GM18519 (cell line): Measurements from ENCODE around the gene VWA8.
"Not testable (repeated sequence)": the region's sequence is repeated elsewhere in the genome, so short reads cannot be mapped to it uniquely, and the experiment has no call there.

ENCODE experiments used
- ATAC-seq: cut with Tn5 transposase; IDR thresholded peaks from one replicate; pipeline ENCODE4 v1.9.1; 2021; ENCODE audit warnings: mild to moderate bottlenecking, moderate library complexity; ENCODE audit not compliant: unreplicated experiment, low FRiP score

Gene VWA8

DNA sequence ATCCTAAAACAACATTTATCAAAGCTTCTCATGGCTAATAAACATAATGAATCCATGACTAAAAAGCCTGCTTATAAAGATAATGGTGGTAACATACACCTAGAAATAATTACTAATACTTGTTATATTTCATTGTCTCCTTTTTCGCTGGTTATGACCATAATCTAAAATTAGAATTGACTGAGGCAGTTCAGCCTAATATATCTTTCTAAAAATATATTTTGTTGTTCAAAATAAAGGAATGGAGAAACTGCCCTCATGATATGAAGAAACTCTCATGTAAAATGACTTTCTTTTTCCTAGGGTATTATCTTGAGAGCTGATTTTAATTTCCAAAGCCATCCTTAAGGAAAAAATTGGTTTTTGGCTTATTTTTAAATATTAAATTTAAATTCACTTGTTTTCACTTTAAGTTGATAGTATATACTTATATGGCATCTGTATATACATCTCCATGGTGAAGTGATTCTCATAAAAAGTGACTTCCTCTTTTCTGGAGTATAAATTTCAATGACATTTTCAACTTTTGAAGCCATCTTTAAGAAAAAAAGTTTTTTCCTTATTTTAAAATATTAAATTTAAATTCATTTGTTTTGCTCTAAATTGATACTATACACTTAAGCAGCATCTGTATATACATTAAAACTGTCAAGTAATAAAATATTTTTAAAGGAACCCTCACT, 204.6 kb downstream of the VWA8 start:
- ATAC-seq, result no peak

DNA sequence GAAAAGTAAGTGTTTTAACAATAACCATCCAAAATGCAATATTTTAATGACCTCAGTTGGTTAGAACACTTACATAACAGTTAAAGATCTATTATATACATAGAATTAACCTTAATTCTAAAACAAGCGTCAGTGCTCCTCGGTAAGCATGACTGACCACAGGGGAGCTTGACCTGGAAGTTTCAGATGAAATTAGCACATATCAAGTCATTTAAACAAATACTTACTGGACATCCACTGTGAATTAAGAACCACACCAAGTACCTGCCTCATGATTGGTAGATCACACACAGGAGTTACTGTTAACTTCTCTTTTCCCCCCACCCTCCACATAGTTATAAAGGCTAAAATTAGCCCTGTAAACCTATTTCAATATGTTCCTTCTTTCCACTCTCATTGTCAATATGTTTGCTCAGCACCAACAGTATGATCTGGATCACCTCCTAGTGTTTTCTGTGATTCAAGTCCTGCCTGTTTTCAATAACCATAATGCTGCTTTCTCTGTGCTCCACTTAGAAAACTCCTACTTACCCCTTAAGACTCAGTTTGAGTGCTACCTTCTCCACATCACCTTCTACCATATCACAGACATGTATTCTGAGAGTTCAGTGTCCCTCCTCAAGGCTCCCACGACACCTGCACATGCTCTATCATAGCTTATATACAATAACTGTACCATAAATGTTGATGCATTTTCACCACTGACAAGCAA, 209.0 kb downstream of the VWA8 start:
- no peak for ATAC-seq

DNA sequence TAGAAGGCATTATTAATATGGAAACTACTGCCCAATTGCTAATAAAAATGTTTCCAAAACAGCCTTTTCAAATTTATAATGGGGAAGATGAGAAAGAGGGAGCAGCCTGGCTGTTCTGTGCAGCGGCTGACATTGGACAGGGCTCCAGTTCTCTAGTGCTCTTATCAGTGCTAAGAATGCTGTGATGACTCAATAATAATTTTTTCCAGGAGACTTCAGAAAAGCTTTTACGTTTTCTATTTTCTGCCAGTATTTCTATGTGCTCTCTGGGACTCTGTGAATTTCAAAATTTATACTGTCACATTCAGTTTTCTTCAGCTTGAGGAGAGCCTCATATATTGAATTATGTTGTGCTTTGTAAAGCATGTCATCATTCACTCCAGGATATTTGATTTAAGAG, 209.6 kb downstream of the VWA8 start:
- no peak for ATAC-seq

DNA sequence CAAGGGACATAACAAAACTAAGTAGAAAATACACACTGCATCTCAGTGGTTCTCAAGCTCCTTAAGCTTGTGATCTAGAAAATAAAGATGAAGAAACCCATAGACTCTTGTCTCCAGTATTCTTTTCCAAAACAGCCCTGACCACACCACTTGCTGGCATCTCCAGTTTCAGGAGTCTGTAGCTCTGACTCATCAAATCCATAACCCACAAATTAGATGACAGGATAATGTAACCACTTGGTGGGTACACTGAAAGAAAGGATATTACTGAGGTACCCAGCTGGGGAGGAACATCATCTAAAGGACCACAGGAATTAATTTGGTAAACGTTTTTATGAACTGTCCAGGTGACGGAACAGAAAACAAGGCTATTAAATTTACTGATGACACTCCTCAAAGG, 214.7 kb downstream of the VWA8 start:
- no peak for ATAC-seq

DNA sequence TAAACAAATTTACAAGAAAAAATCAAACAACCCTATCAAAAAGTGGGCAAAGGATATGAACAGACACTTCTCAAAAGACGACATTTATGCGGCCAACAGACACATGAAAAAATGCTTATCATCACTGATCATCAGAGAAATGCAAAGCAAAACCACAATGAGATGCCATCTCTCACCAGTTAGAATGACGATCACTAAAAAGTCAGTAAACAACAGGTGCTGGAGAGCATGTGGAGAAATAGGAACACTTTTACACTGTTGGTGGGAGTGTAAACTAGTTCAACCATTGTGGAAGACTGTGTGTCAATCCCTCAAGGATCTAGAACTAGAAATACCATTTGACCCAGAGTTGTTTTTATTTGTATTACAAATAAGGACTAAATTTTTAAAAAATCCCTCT, 215.4 kb downstream of the VWA8 start:
- not testable (repeated sequence) for ATAC-seq

DNA sequence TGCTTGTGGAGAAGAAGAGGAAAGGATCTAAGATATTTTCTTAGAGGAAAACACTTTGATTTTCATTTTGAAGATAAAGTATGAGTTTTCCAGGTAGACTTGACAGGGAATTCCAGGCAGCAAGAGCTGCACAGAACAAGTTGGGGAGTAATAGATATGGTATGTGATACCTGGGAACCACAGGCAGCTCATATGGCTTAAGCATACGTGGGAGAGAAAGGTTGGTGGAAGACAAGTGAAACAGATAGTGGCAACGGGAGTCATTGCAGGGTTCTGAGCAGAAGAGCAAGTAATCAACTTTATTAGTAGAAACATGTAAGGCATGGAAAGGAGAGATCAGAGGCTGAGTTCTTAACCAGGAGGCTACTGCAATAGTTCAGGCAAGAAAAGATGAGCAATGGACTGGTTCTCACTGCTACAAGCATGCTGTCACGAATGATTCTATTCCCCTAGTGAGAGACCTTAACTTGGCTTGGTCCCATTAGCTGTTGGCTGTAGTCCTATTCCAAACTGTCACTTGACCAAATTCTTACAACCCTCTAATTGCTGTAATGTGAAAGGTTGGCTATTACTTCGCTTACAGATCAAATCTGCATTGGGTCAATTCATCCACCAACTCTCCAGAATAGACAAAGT, 217.9 kb downstream of the VWA8 start:
- ATAC-seq, result no peak

DNA sequence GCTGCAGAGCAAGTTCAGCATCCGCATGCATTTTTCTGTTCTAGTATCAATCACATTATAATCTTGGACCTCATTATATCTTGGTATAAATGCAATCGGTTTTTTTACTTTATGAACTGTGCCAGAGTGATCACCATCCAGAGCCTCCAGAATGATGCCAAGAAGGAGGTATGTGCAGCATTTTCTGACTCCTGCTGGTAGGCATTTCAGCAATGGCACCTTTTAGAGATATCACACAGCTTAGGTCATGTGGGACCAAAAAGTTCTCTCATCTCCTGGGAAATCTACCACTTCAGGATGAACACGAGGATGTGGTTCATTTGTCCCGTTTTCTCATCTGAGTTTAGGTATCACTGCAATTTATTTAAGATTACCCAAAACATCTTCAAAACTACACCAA, 220.4 kb downstream of the VWA8 start:
- no peak for ATAC-seq

DNA sequence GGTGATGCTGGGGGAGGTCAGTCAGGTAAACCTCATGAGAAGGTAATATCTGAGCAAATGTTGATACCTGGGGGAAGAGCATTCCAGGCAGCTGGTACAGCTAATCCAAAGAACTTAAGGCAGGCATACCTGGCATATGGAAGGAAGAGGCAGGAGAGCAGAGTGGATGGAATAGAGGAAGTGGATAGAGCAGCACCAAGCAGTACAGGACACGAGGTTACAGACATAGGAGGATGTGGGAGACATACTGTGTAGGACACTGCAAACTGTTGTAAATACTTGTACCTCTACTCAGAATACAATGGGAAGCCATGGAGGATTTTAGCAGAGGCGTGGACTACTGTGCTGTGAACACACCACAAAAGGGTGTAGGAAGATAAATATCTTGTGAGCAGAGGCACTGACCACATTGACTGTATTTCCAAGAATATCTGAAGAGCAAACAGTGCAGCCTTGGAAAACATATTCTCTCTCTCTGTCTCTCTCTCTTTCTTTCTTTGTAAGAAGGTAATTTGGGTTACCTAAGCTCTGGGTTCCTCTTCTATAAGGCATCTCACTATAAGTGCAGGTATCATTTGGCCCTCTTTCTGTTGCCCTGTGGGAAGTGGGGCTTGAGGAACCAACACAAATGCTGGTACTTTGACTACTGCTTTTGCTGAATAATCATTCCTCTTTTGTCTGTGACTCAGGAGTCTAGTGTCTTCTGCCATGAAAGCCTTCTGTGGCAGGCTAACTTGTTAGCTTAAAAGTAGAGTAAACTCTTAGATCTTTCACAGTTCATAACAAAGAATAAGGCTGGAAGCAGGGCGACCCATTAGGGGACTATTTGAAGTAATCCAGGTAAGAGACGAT, 238.0 kb downstream of the VWA8 start:
- ATAC-seq, result no peak

DNA sequence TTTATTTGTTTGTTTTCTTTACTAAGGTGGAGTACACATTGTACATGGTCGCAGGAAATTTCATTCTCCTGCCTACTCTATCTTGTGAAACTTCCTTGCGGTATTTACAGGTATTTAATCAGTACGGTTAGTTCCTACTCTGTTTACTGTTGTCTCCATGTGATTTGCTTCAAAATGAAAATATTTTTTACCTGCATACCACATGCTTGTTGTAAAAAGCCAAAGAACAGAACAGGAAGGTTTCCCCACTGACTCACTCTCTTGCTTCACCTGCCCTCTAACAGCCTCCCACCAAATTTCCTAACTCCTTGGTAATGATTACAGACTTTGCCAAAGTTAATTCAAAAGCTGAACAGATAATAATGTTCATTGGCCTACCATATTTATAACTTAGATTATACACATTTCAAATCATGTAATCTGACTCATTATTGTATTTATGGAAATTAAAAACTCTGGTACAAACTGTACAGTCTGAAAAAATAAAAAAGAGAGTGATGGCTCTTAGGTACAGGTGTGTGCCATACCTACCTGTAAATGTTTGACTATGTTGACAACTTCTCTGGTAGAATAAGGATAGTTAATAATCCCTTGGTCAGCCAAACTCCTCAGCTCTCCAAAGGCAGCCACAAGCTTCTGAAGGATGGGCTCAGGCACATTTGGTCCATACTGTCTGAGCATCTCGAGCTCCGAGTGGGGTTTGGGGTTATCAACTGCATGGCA, 239.9 kb downstream of the VWA8 start:
- ATAC-seq, result no peak

DNA sequence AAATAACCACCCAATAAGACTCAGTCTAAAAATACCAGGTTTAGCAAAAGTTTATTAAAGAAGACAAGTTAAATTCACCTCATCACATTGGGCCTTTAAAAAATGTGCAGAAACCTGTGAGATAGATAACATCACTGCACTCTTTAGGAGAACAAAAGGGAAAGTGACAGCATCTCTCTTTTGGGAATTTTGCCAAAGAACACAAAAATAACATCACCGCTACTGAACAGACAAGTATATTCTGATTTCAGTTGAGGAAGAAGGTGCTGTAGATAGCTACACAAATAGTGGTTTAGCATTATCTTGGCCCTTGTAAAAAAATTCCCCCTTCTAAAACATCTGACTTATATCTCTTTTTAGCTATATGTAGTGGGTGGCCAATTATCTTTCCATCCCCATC, 244.7 kb downstream of the VWA8 start:
- no peak for ATAC-seq

DNA sequence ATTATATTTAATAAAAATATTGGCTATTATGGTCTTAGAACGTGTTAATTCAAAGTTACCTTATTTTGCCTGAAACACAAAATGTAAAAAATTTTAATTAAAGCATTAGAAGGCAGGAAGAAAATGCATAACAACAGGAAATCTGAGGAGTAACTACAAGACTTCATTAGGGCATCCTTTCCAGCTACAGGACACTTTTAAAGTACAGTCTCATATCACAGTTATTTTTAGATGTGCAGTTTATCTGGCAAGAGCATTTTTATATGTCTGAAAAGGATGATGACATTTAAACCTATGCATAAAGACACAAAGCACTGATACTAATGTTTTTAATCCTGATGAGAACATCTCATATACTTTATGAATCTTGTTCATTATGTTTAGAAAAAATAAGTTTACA, 247.5 kb downstream of the VWA8 start:
- ATAC-seq, result no peak

DNA sequence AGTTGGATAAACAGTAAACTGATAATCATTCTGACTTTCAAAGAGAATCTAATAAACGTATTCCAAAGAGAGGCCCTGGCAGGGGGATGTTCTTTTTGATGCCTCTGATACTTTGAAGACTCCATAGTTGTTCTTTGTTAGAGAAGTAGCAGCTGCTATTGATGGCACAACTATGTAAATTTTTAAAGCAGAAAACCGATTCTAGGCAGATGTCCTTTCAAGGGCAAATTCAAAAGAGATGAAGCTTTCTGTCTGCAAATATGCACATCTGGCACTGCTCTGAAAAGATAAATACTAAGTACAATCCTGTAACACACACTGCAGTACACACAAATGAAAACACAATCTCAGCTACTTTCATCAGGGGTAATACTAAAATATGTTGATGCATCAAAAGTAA, 250.1 kb downstream of the VWA8 start:
- ATAC-seq, result no peak

DNA sequence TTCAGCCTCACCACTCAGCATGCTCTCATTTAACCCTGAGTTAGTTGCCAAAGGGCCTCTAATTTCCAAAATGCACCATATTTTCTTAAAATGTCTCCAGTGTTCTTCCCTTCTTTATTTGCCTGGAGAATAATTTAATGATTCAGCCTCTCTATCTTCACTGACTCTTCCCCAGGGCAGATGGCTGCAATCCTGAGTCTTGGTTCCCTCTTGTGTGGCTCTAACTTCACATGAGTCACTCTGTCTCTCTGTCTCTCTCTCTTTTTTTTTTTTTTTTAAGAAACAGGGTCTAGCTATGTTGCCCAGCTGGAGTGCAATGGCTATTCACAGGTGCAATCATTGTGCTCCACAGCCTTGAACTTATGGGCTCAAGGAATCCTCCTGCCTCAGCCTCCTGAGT, 251.4 kb downstream of the VWA8 start:
- no peak for ATAC-seq

DNA sequence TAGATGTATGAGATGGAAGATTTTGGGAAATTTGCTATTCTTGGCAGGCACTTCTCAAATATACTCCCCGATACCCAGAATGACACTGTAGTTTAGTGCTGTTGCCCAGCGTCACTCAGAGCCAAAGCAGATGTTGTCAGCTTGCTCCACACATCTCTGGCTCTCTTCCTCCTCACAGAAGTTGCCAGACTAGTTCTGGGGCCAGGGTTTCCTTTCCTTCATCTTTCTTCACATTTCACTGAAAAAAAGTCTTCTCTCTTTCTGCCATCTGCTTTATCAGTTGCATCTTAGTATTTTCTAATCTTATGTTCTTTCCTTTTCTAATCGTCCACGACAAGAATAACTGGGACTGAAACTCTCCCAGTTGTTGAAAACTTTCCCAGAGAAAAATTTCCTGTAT, 252.2 kb downstream of the VWA8 start:
- ATAC-seq, result no peak

DNA sequence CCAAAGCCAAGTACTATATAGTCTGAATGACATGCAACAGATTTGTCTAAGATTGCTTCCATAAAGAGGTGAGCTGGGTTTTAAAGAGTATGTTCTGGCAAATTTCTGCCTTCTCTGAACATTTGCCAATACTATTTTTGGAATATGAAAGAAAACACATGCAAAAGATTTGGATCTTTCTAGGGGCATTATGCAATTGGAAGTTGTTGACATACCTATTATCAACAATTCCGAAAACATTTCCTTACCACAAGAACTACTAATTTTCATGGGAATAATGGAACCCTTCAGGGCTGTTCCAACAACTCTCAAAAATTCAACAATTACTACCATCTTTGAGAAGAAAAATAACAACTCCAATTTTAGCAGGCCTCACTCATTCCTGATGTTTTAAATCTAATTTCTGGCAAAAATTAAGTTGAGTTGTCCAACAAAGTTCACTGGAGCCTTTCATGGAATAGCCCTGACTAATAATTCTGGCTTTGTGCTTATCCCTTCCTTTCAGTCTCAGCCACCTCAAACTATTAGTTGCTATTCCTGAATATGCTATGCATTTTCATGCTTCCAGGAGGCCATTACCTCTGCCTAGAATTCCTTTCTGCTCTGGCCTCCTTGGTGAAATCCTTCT, 253.6 kb downstream of the VWA8 start:
- ATAC-seq, result no peak

DNA sequence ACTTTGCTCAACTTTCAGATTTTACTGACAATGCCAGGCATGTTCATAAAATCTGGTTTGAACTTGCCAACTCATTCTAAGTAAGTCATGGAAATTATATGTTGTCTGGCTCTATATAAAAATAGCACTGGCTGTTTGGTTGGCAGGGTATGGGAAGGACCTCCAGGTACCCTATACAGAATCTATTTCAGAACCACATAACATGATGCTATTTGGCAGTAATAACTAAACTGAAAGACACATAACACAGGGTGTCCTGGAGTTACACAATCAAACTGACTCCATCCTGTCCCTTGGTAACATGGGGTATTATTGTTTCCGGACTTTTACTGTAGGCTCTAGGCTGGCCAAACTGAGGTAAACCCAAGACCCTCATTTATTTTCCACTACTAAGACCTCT, 254.8 kb downstream of the VWA8 start:
- no peak for ATAC-seq

DNA sequence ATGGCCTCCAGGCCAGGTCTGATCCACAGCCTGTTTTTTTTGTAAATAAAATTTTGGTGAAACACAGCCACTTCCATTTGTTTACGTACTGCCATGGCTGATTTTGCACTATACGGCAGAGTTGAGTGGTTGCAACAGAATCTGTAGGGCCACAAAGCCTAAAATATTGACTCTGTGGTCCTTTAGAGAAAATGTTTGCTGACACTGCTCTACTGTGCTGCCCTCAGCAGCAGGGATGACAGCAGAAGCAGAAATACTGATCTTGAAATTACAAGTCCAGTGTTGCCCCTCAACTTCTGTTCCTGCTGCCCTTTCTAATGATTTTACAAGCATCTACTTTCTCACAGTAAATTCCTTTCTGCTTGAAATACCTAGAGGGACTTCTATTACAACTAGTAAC, 258.4 kb downstream of the VWA8 start:
- no peak for ATAC-seq

DNA sequence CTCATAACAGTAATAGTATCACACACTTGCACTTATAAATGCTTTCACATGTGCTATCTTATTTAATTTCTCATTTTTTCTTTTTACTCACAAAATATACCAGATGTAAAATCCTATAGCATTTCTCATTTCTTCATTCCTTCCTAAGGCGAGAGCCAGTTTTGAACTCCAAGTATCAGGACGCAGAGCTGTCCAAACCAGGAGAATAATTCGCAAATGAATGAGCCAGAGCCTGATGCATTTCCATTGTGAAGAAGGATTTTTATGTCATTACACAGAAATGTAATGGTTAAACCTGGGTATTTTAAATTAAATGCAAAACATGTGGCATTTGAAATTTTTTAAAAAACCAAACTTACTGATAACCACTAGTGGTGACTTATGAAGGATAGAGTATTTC, 259.2 kb downstream of the VWA8 start:
- no peak for ATAC-seq

DNA sequence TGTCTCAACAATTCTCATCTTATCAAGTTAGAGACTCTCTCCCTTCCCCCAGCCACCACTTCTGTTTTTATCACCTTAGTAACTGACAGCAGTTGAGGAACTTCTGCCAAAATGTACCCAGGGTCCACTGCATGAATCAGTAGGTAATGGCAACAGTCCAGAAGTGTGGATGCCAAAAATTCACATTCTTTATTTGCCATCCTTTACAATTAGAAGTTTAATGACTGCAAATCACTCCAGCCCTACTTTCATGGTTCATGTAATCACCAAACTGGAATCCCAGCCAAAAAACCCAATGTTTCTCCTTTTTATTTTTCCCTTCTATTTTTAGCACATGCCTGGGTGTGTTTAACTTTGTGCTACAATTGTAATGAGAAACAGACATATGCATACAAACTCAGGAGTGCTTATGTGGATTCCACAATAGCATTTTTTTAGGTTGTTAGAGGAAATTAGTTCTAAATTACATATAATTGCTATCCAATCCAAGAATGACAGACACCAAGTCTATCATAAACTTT, 260.1 kb downstream of the VWA8 start:
- ATAC-seq, result no peak

DNA sequence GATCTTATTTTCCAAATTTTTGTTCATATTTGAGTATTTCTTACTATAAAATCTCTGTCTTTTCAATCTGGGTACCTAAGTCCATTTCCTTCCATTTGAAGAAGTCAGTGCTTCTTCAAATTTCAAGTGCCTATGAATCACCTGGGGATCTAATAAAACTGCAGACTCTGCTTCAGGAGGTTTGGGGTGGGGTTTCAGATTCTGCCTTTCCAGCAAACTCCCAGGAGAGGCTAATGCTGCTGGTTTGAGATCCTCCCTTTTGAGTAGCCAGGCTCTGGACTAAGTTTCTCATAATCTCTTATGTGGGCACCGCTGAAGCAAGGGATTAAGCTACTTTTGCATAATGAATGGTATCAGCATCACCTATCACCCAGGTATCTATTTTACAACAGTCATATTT, 261.1 kb downstream of the VWA8 start:
- ATAC-seq, result no peak
